Endometrium (tissue), 2 donors: ENCODE data around the gene COMMD4.
"Not testable (repeated sequence)": the region's sequence is repeated elsewhere in the genome, so short reads cannot be mapped to it uniquely, and the experiment has no call there.

ENCODE experiments used
- FAIRE-seq: peaks from 2 replicates; lab custom pipeline; 2012; peaks lifted over from hg19 to GRCh38; lab: Jason Lieb, UNC
- donor health status: control.
- donor health status: control.

The COMMD4 gene

DNA sequence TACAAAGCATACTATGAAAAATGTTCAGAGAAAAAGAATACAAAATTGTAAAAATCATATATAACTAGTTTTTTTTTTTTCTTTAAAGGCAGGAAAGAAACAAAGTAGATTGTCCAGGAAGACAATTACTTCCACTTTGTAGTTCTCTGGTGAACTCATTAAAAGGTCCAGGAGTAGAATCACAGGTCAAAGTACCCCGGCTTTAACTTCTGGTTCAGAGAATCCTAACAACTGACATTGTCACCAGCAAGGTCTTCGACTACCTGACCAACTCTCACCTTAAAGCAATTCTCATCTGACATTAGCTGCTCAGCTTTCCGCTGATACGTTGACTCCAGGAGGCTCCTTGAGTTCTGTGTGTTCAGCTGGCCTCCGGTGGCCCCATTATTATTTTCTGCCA, 48.1 kb downstream of the COMMD4 start:
- FAIRE-seq: not testable (repeated sequence)
